GM19467 (cell line): ENCODE data around the gene OR10H3.
"Not testable (repeated sequence)": the region's sequence is repeated elsewhere in the genome, so short reads cannot be mapped to it uniquely, and the experiment has no call there.

Experiments
- ATAC-seq: cut with Tn5 transposase; IDR thresholded peaks from one replicate; pipeline ENCODE4 v1.9.1; 2021; ENCODE audit warnings: mild to moderate bottlenecking, moderate library complexity; ENCODE audit not compliant: unreplicated experiment

OR10H3 gene

DNA sequence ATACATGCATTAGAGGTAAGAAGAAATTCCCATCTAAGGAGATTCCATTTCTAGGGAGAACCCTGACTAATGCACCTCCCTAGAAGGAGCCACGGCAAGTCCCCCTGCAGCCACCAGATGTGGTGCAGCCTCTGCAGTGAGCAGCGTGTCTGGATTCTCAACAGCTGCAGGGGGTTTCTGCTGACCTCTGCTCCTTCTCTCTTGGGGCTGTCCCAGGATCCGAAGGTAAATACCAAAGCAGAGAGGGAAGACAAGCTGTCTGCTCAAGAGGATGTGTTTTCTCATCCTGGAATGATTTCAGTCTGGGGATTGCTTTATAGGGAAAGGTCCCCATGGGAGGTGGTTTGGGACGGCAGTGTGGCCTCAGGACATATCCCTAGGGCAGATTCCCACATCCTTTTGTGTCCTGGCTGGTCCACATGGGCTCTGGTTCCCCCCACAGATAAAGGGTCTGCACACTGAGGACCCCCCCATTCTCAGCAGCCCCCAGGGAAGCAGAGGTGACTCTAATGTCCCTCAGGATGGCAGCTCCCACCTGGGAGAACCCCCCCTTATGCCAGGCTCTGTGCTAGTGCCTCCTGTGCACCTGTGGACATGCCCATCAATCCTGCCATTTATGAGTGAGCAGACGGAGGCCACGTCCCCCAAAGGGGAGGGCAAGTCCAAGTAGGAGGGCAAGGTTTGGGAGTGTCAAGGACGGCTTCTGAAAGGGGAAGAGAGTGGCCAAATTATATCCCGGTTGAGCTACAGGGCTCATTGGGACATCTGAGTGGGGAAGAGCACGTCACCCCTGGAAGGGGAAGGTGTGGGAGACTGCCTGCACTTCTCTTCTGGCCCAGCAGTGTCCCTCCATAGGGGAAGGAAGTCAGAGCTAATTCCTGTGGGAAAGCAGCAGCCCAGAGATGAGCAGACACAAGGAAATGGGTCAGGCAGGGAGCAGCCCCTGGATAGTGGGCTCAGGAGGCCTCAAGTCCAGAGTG, 39.5 kb downstream of the OR10H3 start:
- ATAC-seq, result no peak

DNA sequence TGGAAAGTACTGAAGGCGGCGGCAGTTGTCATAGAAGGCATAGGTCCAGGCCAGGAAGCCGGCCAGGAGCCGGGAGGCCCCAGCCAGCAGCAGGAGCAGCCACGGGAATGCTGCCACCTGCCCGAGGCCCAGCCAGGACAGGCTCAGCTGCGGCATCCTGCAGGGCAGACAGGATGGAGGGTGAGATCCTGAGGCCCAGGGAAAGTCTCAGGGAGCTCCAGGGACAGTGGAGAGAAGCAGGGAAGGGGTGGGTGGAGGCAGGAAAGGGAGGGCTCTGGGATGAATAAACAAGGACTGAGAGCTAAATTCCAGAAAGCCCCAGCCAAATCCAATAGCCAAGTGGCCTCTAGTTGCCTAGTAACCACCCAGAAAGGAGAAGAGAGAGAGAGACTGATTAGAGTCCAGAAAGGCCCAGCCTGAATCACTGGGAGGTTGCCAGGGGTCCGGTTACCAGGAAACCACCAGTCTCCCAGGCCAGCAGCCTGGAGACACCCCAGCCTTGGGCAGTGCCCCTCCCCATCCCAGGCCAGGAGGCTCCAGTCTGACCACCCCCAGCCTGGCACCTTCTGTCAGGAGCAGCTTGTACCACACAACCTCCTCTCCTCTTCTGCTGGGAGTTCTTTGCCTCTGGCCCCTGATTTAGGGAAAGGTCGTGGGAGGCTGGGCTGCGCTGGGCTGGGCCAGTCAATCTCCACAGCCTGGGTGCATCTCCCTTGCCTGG, 42.1 kb downstream of the OR10H3 start:
- no peak for ATAC-seq

- no peak for ATAC-seq
Measured at GRCh38 chr19:15780610-15781418, 43.0 kb downstream of the OR10H3 start.

DNA sequence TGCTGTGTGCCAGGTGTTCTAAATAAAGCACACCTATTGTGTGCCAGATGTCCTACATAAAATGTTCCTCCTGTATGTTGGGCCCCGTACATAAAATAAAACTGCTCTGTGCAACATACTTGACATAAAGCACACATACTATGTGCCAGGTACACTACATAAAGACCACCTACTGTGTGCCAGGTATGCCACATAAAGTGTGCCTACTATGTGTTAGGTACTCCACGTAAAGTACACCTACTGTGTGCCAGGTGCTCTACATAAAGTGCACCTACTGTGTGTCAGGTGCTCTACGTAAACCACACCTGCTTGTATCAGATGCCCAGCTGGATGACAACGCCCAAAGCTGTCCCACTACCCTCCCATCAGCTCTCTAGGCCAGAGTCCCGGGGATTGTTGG, 43.9 kb downstream of the OR10H3 start:
- no peak for ATAC-seq

GRCh38 chr19:15782211-15782610, 44.4 kb downstream of the OR10H3 start:
- ATAC-seq, result no peak

DNA sequence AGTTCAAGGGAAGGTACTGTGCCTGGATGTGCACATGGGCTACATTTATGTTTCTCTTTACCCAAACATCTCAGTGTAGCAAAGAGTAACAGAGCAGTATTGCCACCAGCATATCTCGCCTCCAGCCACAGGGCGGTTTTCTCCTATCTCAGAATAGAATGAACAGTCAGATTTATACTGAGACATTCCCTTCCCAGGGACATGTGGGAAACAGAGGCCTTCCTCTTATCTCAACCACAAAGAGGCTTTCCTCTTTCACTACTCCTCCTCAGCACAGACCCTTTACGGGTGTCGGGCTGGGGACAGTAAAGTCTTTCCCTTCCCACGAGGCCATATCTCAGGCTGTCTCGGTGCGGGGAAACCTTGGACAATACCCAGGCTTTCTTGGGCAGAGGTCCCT, 45.1 kb downstream of the OR10H3 start:
- not testable (repeated sequence) for ATAC-seq

DNA sequence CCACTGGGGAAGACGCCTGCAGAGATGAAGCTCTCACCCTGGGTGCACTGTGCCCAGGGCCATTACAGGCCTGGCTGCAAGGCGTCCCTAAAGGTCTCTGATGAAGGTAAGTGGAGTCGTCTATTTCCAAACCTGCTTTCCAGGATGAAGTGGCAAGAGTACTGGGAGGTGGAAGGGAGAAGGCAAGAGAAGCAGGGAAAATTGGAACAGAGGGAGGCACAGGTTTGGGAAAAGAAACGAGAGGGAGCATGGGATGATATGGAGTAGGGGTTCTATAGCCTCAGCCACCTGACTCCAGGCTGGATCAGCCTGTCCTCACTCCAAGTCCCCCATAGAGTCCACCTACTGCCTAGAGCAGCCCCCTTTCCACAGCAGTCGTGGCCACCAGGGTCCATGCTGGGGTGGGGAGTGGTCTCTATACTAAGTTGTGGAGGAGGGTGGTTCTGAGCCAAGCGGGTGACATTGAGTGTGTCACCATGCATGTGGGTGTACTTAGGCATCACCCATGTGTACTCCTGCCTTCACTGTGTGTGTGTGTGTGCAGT, 49.9 kb downstream of the OR10H3 start, which contains the start of gene OR10H5:
TSS of gene OR10H5 (plus strand) at position 51 of the 545 bp plus-strand sequence. CDS start 6,388 bp downstream, outside the sequence.
- ATAC-seq, result no peak

DNA sequence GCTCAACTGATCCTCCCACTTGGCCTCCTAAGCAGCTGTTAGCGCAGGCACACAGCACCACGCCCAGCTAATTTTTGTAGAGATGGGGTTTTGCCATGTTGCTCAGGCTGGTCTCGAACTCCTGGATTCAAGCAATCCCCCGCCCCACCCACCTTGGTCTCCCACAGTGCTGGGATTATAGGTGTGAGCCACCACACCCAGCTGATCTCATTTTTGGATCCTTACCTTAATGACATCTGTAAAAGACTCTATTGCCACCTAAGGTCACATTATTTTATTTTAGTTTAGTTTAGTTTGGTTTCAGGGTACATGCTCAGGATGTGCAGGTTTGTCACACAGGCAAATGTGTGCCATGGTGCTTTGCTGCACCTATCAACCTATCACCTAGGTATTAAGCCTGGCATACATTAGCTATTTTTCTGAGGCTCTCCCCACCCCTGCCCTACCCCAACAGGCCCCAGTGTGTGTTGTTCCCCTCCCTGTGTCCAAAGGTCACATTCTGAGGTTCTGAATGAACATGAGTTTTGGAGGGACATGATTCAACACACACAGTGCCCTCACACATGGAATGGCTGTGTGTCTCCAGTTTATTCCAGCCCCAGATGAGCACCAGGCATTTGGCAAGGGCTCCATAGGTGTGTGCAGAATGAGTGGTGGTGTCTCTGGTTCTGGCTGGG, 50.9 kb downstream of the OR10H3 start:
- no peak for ATAC-seq

DNA sequence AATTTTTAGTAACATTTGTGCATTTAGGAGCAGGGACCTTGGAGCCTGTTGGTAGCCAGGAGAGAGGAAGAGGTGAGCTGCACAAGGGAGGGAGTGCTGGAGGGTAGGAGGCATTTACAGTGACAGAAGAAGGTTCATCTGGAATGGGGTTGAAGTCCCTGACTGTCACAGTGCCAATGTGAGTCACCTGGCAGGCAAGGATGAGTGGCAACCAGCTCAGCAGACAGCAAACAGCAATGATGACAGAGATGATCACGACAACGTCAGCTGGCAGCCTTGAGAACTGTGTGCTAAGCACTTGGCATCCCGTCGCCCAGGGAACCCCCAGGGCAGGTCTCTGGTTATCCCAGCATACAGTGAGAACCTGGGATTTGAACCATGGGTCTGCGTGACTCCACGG, 52.3 kb downstream of the OR10H3 start:
- no peak for ATAC-seq
